AG09309 (cell line): ENCODE data around the gene BMAL2.

ENCODE experiments used
- DNase-seq: peaks from one replicate; pipeline ENCODE4 v3.0.0-alpha.2; 2010; ENCODE audit warnings: low read depth
- H3K4me3 ChIP-seq: 2 replicates; pipeline ENCODE4 v1.5.1; 2011; ENCODE audit warnings: mild to moderate bottlenecking, low read depth, low read length, moderate library complexity; ENCODE audit not compliant: control insufficient read depth
- TF ChIP-seq, protein P1 (sequence below): IDR thresholded peaks from 2 replicates; pipeline ENCODE4 v1.5.1; 2011; ENCODE audit warnings: mild to moderate bottlenecking, low read depth, low read length, inconsistent platforms; ENCODE audit not compliant: insufficient read depth, control insufficient read depth; ENCODE audit errors: missing control alignments

The BMAL2 gene

DNA sequence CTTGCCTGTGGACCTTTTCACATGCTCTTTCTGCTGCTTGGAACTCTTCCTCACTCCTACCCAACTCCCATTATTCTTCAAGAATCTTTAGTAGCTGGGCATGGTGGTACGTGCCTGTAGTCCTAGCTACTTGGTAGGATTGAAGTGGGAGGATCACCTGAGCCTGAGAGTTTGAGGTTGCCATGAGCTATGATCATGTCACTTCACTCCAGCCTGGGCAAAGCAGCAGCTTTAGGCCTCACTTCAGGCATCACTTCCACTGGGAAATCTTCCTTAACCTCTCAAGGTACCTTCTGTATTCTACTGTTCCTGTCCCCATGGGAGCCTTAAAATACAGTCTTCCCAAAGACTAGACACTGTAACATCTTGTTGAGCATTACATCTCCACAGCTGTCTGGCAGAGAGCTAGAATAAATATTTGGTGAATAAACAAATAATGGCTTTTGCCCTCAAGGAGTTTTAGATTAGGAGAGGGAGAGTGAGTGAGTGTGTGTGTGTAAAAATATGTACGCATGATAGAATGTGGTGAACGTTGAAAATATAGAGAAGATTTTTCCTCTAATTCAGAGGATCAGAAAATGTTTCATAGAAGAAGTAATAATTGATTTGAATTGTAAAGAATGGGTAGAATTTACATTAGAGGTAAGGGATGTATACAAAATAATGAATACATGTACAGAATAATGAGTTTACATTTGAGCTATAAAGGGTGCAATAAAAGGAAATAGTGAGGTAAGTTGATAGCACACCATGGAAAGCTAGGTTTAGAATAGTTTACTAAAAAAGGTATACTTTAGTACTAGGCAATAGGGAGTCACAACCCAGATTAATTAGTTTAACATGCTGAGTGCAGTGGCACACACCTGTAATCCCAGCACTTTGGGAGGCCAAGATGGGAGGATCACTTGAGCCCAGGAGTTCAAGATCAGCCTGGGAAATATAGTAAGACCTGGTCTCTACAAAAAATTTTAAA is 29.2 kb upstream of the BMAL2 start:
- TF ChIP-seq, protein P1, sequence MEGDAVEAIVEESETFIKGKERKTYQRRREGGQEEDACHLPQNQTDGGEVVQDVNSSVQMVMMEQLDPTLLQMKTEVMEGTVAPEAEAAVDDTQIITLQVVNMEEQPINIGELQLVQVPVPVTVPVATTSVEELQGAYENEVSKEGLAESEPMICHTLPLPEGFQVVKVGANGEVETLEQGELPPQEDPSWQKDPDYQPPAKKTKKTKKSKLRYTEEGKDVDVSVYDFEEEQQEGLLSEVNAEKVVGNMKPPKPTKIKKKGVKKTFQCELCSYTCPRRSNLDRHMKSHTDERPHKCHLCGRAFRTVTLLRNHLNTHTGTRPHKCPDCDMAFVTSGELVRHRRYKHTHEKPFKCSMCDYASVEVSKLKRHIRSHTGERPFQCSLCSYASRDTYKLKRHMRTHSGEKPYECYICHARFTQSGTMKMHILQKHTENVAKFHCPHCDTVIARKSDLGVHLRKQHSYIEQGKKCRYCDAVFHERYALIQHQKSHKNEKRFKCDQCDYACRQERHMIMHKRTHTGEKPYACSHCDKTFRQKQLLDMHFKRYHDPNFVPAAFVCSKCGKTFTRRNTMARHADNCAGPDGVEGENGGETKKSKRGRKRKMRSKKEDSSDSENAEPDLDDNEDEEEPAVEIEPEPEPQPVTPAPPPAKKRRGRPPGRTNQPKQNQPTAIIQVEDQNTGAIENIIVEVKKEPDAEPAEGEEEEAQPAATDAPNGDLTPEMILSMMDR = no peak
- H3K4me3 ChIP-seq = no peak overlapping the region
- DNase-seq = no peak

DNA sequence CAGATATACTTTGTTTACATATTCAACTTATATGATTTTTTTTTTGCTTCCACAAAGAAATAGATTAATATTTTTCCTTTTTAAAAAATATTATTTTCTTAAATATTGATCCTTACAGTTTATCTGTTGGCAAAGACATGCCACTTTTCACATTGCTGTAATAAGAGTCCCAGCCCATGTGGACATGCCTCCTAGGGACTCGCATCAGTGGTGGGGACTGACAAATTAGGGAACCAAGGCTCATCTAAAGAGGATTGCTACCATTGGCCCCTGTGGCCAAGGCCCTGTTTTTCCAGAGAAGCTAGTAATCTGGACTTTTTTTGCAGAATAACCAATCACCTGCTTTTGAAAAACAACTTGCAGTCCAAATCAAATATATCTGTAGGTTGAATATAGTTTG is 27.8 kb upstream of the BMAL2 start:
- TF ChIP-seq, protein P1 = no peak
- H3K4me3 ChIP-seq = no peak overlapping the region
- DNase-seq = no peak

DNA sequence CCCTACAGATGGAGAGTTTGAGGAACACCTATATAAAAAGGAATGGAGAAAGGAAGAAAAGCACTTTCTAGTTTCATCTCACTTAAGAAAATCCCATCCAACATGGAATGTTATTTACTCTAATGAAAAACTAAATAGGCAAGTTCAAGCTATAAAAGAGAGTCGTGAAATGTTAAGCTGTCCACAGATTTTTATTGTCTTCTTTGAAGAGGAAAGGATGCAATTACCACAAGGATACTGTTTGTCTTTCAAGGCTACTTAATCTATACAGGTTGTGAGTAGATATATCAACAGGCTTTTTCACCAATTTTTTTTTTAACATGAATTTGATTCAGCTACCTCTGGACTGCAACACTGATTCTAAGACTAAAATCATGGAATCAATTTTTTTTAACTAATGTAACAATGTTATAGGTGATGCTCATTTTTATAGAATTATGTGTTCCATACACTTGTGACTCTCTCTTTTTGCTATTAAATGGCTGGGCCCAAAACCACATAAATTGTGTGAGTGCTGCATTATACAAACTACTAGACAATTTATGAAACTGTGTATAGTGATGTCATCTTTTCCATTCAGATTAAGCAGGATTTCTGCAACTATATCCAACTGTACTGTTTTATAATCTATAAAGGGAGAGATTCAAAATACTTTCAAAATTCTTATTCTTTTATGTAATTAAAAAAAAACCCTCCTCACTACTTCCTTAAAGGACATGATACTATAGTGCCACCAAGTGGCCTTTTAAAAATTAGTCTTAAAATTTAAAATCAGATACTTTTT is 26.8 kb upstream of the BMAL2 start:
- no peak overlapping the region for H3K4me3 ChIP-seq
- peak; percentile 24 for DNase-seq
- TF ChIP-seq, protein P1 = peak; percentile 28

DNA sequence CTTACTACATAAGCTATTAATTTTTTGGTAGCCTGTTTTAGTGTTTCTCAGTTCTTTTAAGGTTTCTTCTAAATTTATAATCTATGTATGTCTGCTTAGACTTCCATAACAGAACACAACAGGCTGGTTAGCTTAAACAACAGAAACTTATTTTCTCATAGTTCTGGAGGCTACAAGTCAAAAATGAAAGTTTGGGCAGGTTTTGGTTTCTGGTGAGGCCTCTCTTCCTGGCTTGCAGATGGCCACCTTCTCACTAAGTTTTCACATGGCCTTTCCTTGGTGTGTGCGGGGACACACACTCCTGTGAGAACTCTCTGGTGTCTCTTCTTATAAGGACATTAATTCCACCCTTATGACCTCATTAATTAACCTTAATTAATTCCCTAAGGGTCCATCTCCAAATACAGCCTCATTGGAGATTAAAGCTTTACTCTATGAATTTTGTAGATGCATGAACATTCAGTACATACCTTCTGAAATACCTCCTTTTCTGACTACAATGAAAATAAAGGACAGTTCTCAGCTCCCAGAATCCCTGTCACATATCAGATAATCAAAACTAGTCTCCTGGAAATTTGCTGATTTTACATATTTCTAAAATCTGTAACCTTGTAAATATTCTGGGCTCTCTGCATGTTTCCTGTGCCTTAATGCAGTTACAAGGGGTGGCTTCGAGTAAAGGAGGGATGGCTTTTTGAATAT is 23.2 kb upstream of the BMAL2 start:
- no peak overlapping the region for H3K4me3 ChIP-seq
- TF ChIP-seq, protein P1 = no peak

DNA sequence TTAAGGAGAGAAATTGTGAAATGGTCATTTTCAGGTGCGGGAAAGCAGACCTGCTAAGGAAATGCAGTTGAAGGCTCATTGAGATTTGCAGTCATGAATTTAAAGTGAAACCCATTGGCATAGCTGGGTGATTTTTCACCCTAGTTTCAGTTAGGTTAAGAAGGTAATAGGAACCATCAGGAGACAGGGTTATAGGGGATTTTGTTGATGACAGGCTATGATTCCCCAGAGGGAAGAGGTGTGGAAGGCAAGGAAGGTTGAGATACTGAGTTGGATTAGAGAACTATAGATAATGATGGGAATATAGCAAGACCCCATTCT is 22.7 kb upstream of the BMAL2 start:
- no peak overlapping the region for H3K4me3 ChIP-seq
- TF ChIP-seq, protein P1 = no peak
- DNase-seq = no peak

More for the DNA sequence above, 23.2 kb upstream of the BMAL2 start:
- DNase-seq = no peak

DNA sequence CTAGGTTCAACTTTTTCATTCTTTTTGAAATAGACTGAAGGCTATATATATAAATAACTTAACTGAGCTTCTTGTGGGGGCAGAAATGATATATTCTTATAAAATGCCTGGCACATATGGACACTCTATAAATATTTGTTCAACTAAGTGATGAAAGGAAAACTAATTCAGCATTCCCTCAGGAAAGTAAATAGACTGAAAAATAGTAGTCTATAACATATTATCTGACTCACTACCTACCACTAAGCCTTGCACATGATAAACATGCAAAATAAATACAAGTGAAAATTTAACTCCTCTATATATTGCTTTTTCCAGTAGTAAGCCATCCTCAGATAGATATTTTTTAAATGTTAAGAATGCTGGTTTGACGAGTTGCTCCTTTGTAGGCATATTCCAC is 15.7 kb upstream of the BMAL2 start:
- H3K4me3 ChIP-seq = no peak overlapping the region
- TF ChIP-seq, protein P1 = no peak
- DNase-seq = no peak
